Retina (tissue), 1 donor: Measurements from ENCODE around the gene TNC.

Experiments
- DNase-seq: peaks from one replicate; pipeline ENCODE4 v3.0.0-alpha.2; 2016

TNC gene

GRCh38 chr9:115043632-115044031 is 74.3 kb downstream of the TNC start:
- no peak for DNase-seq

GRCh38 chr9:115042781-115043509 is 75.0 kb downstream of the TNC start:
- DNase-seq: no peak

GRCh38 chr9:115039516-115040120 is 78.3 kb downstream of the TNC start:
- peak; percentile 68 for DNase-seq

- no peak for DNase-seq
These were observed 79.8 kb downstream of the TNC start for GRCh38 chr9:115038178-115038577.

- DNase-seq: no peak
These were observed 81.3 kb downstream of the TNC start for GRCh38 chr9:115036691-115037090.

GRCh38 chr9:115035841-115036612 is 81.9 kb downstream of the TNC start:
- DNase-seq: no peak

GRCh38 chr9:115034801-115035200 is 83.2 kb downstream of the TNC start:
- no peak for DNase-seq

GRCh38 chr9:115033800-115034199 is 84.2 kb downstream of the TNC start:
- DNase-seq: no peak

GRCh38 chr9:115032296-115032695 is 85.7 kb downstream of the TNC start:
- DNase-seq: no peak

- no peak for DNase-seq
These were observed 88.0 kb downstream of the TNC start for GRCh38 chr9:115030006-115030405.

GRCh38 chr9:115025721-115026120 is 92.2 kb downstream of the TNC start:
- no peak for DNase-seq

- no peak for DNase-seq
These were observed 92.9 kb downstream of the TNC start for GRCh38 chr9:115024925-115025535.

- DNase-seq: no peak
These were observed 95.1 kb downstream of the TNC start for GRCh38 chr9:115022760-115023434.

- no peak for DNase-seq
These were observed 99.2 kb downstream of the TNC start for GRCh38 chr9:115018547-115019435.

GRCh38 chr9:115016344-115016743 is 101.6 kb downstream of the TNC start:
- DNase-seq: no peak

GRCh38 chr9:115015018-115015635 is 102.8 kb downstream of the TNC start:
- DNase-seq: no peak

- DNase-seq: no peak
These were observed 103.5 kb downstream of the TNC start for GRCh38 chr9:115014438-115014837.

- DNase-seq: peak; percentile 67
These were observed 104.0 kb downstream of the TNC start for GRCh38 chr9:115013998-115014397.

GRCh38 chr9:115012486-115012885 is 105.5 kb downstream of the TNC start:
- DNase-seq: no peak

- no peak for DNase-seq
These were observed 107.1 kb downstream of the TNC start for GRCh38 chr9:115010874-115011273.

GRCh38 chr9:115008536-115009270 is 109.3 kb downstream of the TNC start:
- DNase-seq: no peak
